Calu3 (cell line): ENCODE data around the gene OR51B5. TPM values are rescaled to one million over a fixed set of nuclear protein-coding genes. Genes with fewer than 3 reads are reported as not detected.

Source experiments
- Bru-seq: library from RNA; stranded (reverse); fragments of 400-500 nt; gene quantifications from one replicate; lab custom pipeline; 2021; lab: Mats Ljungman, UMichigan
- BruChase-seq, 2 experiments: library from RNA; stranded (reverse); fragments of 400-500 nt; gene quantifications; one replicate each; lab custom pipeline; 2021; lab: Mats Ljungman, UMichigan
- BruUV-seq: library from RNA; stranded (reverse); fragments of 400-500 nt; replicated peaks from 2 replicates; lab custom pipeline; 2021; lab: Mats Ljungman, UMichigan
- CTCF ChIA-PET: fragments of 300-600 bp; sonication (Branson Sonifier 250); formaldehyde crosslinking; loops from one replicate; lab custom pipeline; 2022; ENCODE audit warnings: antibody characterized with exemption; lab: Charles Lee
- DNase-seq: peaks from one replicate; pipeline ENCODE4 v3.0.0; 2022
- H3K27ac Mint-ChIP-seq: one replicate; pipeline ENCODE4 v1.8.0; 2022; ENCODE audit warnings: mixed read lengths; ENCODE audit not compliant: unreplicated experiment
- H3K27me3 Mint-ChIP-seq: one replicate; pipeline ENCODE4 v1.8.0; 2022; ENCODE audit warnings: mixed read lengths; ENCODE audit not compliant: unreplicated experiment
- H3K36me3 Mint-ChIP-seq: one replicate; pipeline ENCODE4 v1.8.0; 2022; ENCODE audit warnings: mild to moderate bottlenecking, moderate library complexity, mixed read lengths; ENCODE audit not compliant: insufficient read depth, unreplicated experiment
- H3K4me1 Mint-ChIP-seq: one replicate; pipeline ENCODE4 v1.8.0; 2022; ENCODE audit warnings: mild to moderate bottlenecking, low read depth, mixed read lengths; ENCODE audit not compliant: unreplicated experiment
- H3K4me3 Mint-ChIP-seq: one replicate; pipeline ENCODE4 v1.8.0; 2022; ENCODE audit warnings: mild to moderate bottlenecking, low read depth, moderate library complexity, mixed read lengths; ENCODE audit not compliant: unreplicated experiment
- H3K9me3 Mint-ChIP-seq: one replicate; pipeline ENCODE4 v1.8.0; 2022; ENCODE audit warnings: low read depth, mixed read lengths; ENCODE audit not compliant: unreplicated experiment
- intact Hi-C: fragments of 100-400 bp; cut with micrococcal nuclease; formaldehyde crosslinking; loops from one replicate; pipeline ENCODE4 v1.10.0; 2022; ENCODE audit not compliant: unreplicated experiment
- long read RNA-seq: library from polyadenylated mRNA; stranded (forward); transcript quantifications from one replicate; pipeline ENCODE4 v2.0.0, GENCODE V29; 2022
- total RNA-seq: library from RNA; stranded (reverse); gene quantifications from 2 replicates; pipeline ENCODE4 v1.2.3, GENCODE V29; 2022
- TF ChIP-seq, protein P1 (sequence below): fragments of 200-600 bp; IDR thresholded peaks from one replicate; pipeline ENCODE4 v1.8.0; 2022; ENCODE audit warnings: antibody characterized with exemption; ENCODE audit not compliant: unreplicated experiment

OR51B5 gene, protein sequence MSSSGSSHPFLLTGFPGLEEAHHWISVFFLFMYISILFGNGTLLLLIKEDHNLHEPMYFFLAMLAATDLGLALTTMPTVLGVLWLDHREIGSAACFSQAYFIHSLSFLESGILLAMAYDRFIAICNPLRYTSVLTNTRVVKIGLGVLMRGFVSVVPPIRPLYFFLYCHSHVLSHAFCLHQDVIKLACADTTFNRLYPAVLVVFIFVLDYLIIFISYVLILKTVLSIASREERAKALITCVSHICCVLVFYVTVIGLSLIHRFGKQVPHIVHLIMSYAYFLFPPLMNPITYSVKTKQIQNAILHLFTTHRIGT
- not detected in 2 replicates for total RNA-seq
- Bru-seq, nascent RNA = not detected
- BruChase-seq, experiment 1, labeled RNA remaining after a 6-hour chase = percentile 23 among the genes with signal in this experiment
- not detected for BruChase-seq, experiment 2, labeled RNA remaining after a 2-hour chase
- long read RNA-seq = 0 reads

GRCh38 chr11:5343474-5344335 is at the start of gene OR51B5:
Gene OR51B5, minus strand, starts transcription at chr11:5343524. Its CDS starts 0 bp downstream, at chr11:5343524.
- H3K4me1 Mint-ChIP-seq = no peaks in the 10 kb centered on the region
- CTCF ChIA-PET = no interaction called here
- H3K9me3 Mint-ChIP-seq = no peaks in the 10 kb centered on the region
- intact Hi-C loops = no loop called here
- peaks cover 42% of the 10 kb centered on the region for H3K27me3 Mint-ChIP-seq
- TF ChIP-seq, protein P1, sequence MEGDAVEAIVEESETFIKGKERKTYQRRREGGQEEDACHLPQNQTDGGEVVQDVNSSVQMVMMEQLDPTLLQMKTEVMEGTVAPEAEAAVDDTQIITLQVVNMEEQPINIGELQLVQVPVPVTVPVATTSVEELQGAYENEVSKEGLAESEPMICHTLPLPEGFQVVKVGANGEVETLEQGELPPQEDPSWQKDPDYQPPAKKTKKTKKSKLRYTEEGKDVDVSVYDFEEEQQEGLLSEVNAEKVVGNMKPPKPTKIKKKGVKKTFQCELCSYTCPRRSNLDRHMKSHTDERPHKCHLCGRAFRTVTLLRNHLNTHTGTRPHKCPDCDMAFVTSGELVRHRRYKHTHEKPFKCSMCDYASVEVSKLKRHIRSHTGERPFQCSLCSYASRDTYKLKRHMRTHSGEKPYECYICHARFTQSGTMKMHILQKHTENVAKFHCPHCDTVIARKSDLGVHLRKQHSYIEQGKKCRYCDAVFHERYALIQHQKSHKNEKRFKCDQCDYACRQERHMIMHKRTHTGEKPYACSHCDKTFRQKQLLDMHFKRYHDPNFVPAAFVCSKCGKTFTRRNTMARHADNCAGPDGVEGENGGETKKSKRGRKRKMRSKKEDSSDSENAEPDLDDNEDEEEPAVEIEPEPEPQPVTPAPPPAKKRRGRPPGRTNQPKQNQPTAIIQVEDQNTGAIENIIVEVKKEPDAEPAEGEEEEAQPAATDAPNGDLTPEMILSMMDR = no peak
- BruUV-seq = no TSS peak
- DNase-seq = no peak
- no peaks in the 10 kb centered on the region for H3K36me3 Mint-ChIP-seq
- H3K27ac Mint-ChIP-seq = no peak within 1 kb of the TSS
- H3K4me3 Mint-ChIP-seq = no peak within 1 kb of the TSS

GRCh38 chr11:5390210-5390609 is 46.9 kb upstream of the OR51B5 start:
- Mint-ChIP-seq H3K36me3 (no peaks in the 10 kb centered on the region), H3K4me1 (no peaks in the 10 kb centered on the region), H3K9me3 (no peaks in the 10 kb centered on the region), H3K4me3 (no peak overlapping the region), H3K27me3 (no peaks in the 10 kb centered on the region), H3K27ac (no peak overlapping the region)
- TF ChIP-seq, protein P1 = no peak
- no TSS peak for BruUV-seq
- CTCF ChIA-PET = no interaction called here
- DNase-seq = no peak
- intact Hi-C loops = no loop called here

GRCh38 chr11:5384335-5384734 is 41.0 kb upstream of the OR51B5 start:
- no peak for DNase-seq
- no peak overlapping the region for H3K27ac Mint-ChIP-seq
- no peaks in the 10 kb centered on the region for H3K4me1 Mint-ChIP-seq
- no peaks in the 10 kb centered on the region for H3K36me3 Mint-ChIP-seq
- no peaks in the 10 kb centered on the region for H3K9me3 Mint-ChIP-seq
- CTCF ChIA-PET = no interaction called here
- peaks cover 15% of the 10 kb centered on the region for H3K27me3 Mint-ChIP-seq
- BruUV-seq = no TSS peak
- TF ChIP-seq, protein P1 = no peak
- intact Hi-C loops = loop anchor here (5.0 kb wide), 1 partner anchor 423 kb away; the partner anchor contains the start of gene OR52N2
- no peak overlapping the region for H3K4me3 Mint-ChIP-seq

DNA sequence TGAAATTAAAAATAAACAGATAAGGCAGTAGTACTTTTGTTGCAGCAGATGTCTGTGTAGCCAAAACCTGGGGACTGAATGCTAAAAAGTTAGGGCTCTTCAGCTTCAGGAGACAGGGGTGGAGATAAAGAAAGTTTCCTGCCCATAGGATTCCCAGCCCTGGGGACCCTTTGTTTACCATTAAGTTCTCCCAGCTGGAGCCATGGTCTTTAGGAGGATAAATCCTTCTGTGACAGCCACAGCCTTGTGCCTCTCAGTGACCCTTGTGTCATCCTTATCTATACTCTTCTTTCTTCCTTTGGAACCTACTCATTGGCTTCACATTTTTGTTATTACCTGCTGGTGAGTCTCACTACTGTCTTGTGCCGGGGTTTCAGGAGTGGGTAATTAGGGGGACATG is 40.3 kb upstream of the OR51B5 start, which contains the start of gene OR51M1:
TSS of gene OR51M1 (plus strand) at position 237 of the 400 bp plus-strand sequence. CDS start 5,587 bp downstream, outside the sequence.
- Mint-ChIP-seq H3K4me1 (no peaks in the 10 kb centered on the region), H3K4me3 (no peak within 1 kb of the TSS), H3K9me3 (no peaks in the 10 kb centered on the region), H3K27me3 (peaks cover 15% of the 10 kb centered on the region), H3K27ac (no peak within 1 kb of the TSS), H3K36me3 (no peaks in the 10 kb centered on the region)
- no TSS peak for BruUV-seq
- intact Hi-C loops = loop anchor here (5.0 kb wide), 1 partner anchor 424 kb away; the partner anchor contains the start of gene OR52N2
- DNase-seq = no peak
- TF ChIP-seq, protein P1 = no peak
- CTCF ChIA-PET = no interaction called here
